ENCODE measurements around the gene HNRNPUL2.

GRCh38 chr11:62716206-62716605 is 11.1 kb downstream of the HNRNPUL2 start:
- TF ChIP-seq CTCF (IDR thresholded peaks at IDR 0.05) = no peak
- TF ChIP-seq EZH2 (IDR thresholded peaks at IDR 0.05; ENCODE audit: borderline replicate concordance, insufficient read depth, low read depth, low read length, poor library complexity, severe bottlenecking) = no peak

Data from B cell (primary cell).